ENCODE results near the gene HELZ2.
"Not testable (repeated sequence)": the region's sequence is repeated elsewhere in the genome, so short reads cannot be mapped to it uniquely, and the experiment has no call there.

Gene HELZ2

DNA sequence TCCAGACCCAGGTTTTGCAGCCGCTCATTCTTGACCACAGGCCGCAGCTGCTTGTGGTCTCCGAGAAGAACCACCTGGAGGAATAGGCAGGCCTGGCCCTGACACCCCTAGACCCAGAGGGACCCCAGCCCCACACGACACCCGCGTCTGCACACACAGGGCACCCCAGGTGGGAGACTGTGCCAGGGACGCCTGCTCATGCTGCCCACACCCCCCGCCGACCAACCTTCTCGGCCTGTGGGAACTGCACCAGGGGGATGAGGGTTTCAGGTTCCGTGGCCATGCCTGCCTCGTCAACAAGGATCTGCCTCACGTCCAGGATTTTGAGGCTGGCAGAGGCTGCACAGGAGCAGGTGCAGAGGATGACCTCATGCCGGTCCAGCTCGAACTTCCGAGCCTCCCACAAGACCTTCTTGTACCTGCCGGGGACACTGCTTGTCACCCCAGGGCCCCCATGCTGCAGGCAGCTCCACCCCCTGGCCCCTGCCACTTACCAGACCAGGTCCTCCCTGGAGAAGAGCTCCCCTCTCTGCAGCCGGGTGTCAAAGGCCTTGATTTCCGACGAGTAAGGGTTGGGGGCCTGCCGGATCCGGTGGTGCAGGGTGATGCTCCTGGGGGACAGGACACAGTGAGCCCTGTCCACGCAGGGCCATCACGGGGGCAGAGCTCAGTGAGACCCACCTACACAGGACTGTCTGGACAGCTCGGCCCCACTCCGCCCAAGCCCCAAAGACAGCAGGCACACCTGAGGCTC, 13.0 kb downstream of the HELZ2 start:
- H3K27ac ChIP-seq (ENCODE audit: low read depth, low read length) = no peak overlapping the region
- no peaks in the 10 kb centered on the region for H3F3A ChIP-seq (ENCODE audit: control insufficient read depth, insufficient read depth)
- H3K36me3 ChIP-seq (ENCODE audit: control insufficient read depth, low read length) = no peaks in the 10 kb centered on the region
- H3K27me3 ChIP-seq (ENCODE audit: control insufficient read depth, low read length) = no peaks in the 10 kb centered on the region; the same call in 1 of the 2 replicates
- H3K9me2 ChIP-seq (replicated peaks; ENCODE audit: control insufficient read depth, low read length) = no peaks in the 10 kb centered on the region
- H3K9me3 ChIP-seq (ENCODE audit: control insufficient read depth, insufficient read depth, low read length) = no peaks in the 10 kb centered on the region
- TF ChIP-seq EZH2phosphoT487 (IDR thresholded peaks at IDR 0.05; ENCODE audit: borderline replicate concordance, low read length) (no peak), CTCF (IDR thresholded peaks at IDR 0.05; ENCODE audit: low read depth, low read length, poor library complexity, severe bottlenecking) (no peak)
- H3K4me2 ChIP-seq (ENCODE audit: low read length) = no peak overlapping the region
- no peak overlapping the region for H3K4me3 ChIP-seq (ENCODE audit: low read length)
- H3K79me2 ChIP-seq (ENCODE audit: control insufficient read depth, low read length) = no peaks in the 10 kb centered on the region
- no peaks in the 10 kb centered on the region for H4K20me1 ChIP-seq (ENCODE audit: control insufficient read depth, insufficient read depth, low read depth, low read length)
- peaks cover 12% of the 10 kb centered on the region for H3K4me1 ChIP-seq (ENCODE audit: control insufficient read depth, low read length)

DNA sequence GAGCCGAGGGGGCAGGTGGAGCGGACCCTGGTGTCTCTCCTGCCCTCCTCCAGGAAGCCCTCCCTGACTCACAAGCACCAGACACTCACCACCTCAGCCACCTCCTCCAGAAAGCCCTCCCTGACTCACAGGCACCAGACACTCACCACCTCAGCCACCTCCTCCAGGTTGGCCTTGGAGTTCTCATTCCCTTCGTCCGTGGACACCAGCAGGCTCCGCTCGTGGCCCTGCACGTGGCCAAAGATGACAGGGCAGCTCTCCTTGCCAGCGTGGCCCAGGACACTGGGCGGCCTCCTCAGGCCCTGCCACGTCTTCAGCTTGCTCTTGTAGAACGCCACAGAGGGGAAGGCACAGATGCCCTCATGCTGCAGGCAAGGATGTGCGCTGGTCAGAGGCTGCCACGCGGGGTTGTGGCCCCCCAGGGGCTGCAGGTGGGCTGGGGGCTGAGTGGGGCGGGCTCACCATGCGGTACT, 13.7 kb downstream of the HELZ2 start:
- peaks cover 6% of the 10 kb centered on the region for H3K27me3 ChIP-seq (ENCODE audit: control insufficient read depth, low read length)

DNA sequence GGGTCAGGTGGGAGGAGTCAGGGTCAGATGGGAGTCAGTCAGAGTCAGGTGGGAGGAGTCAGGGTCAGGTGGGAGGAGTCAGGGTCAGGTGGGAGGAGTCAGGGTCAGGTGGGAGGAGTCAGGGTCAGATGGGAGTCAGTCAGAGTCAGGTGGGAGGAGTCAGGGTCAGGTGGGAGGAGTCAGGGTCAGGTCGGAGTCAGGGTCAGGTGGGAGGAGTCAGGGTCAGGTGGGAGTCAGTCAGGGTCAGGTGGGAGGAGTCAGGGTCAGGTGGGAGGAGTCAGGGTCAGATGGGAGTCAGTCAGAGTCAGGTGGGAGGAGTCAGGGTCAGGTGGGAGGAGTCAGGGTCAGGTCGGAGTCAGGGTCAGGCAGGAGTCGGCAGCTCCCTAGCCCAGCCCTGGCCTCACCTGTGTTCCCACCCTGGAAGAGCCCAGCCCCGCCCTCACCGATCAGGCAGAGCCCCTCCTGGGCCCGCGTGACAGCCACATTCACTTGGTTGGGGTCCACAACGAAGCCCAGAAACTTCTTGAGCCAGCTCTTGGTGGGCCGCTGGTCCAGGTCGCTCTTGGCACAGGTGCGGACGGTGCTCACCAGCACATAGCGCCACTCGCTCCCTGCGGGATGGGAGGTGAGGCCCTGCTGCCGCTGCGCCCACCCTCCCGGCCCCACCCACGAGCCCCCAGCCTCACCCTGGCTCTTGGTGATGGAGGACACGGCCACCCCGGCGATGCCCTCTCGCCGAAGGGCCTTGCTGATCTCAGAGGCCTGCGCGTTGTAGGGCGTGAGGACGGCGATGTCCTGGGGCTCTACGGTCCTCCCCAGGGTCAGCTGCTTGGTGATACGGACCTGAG, 14.3 kb downstream of the HELZ2 start:
- H4K20me1 ChIP-seq (ENCODE audit: control insufficient read depth, insufficient read depth, low read depth, low read length); H3K9me2 ChIP-seq (replicated peaks; ENCODE audit: control insufficient read depth, low read length); H3K79me2 ChIP-seq (ENCODE audit: control insufficient read depth, low read length); H3F3A ChIP-seq (ENCODE audit: control insufficient read depth, insufficient read depth); H3K4me2 ChIP-seq (ENCODE audit: low read length); H3K27ac ChIP-seq (ENCODE audit: low read depth, low read length); H3K4me3 ChIP-seq (ENCODE audit: low read length); H3K9me3 ChIP-seq (ENCODE audit: control insufficient read depth, insufficient read depth, low read length); H3K36me3 ChIP-seq (ENCODE audit: control insufficient read depth, low read length): not testable (repeated sequence)
- peaks cover 12% of the 10 kb centered on the region for H3K27me3 ChIP-seq (ENCODE audit: control insufficient read depth, low read length)
- H3K4me1 ChIP-seq (ENCODE audit: control insufficient read depth, low read length) = peaks cover 19% of the 10 kb centered on the region

More for the DNA sequence above, 13.7 kb downstream of the HELZ2 start:
- H3K79me2 ChIP-seq (ENCODE audit: control insufficient read depth, low read length) = no peaks in the 10 kb centered on the region
- H4K20me1 ChIP-seq (ENCODE audit: control insufficient read depth, insufficient read depth, low read depth, low read length) = no peaks in the 10 kb centered on the region
- H3K4me2 ChIP-seq (ENCODE audit: low read length) = no peak overlapping the region
- no peaks in the 10 kb centered on the region for H3K9me3 ChIP-seq (ENCODE audit: control insufficient read depth, insufficient read depth, low read length)
- peaks cover 12% of the 10 kb centered on the region for H3K4me1 ChIP-seq (ENCODE audit: control insufficient read depth, low read length)
- TF ChIP-seq CTCF (IDR thresholded peaks at IDR 0.05; ENCODE audit: low read depth, low read length, poor library complexity, severe bottlenecking) (no peak), EZH2phosphoT487 (IDR thresholded peaks at IDR 0.05; ENCODE audit: borderline replicate concordance, low read length) (no peak)
- no peaks in the 10 kb centered on the region for H3K36me3 ChIP-seq (ENCODE audit: control insufficient read depth, low read length)
- H3F3A ChIP-seq (ENCODE audit: control insufficient read depth, insufficient read depth) = no peaks in the 10 kb centered on the region
- H3K9me2 ChIP-seq (replicated peaks; ENCODE audit: control insufficient read depth, low read length) = no peaks in the 10 kb centered on the region
- H3K27ac ChIP-seq (ENCODE audit: low read depth, low read length) = no peak overlapping the region
- no peak overlapping the region for H3K4me3 ChIP-seq (ENCODE audit: low read length)

All from DOHH2 (cell line).